IPS-11a (cell line): ENCODE results near the gene CARMIL1.

Experiments
- H3K4me3 ChIP-seq: one replicate; pipeline ENCODE4 v1.5.1; 2013; ENCODE audit warnings: low read depth, low read length, control low read depth

CARMIL1 gene

DNA sequence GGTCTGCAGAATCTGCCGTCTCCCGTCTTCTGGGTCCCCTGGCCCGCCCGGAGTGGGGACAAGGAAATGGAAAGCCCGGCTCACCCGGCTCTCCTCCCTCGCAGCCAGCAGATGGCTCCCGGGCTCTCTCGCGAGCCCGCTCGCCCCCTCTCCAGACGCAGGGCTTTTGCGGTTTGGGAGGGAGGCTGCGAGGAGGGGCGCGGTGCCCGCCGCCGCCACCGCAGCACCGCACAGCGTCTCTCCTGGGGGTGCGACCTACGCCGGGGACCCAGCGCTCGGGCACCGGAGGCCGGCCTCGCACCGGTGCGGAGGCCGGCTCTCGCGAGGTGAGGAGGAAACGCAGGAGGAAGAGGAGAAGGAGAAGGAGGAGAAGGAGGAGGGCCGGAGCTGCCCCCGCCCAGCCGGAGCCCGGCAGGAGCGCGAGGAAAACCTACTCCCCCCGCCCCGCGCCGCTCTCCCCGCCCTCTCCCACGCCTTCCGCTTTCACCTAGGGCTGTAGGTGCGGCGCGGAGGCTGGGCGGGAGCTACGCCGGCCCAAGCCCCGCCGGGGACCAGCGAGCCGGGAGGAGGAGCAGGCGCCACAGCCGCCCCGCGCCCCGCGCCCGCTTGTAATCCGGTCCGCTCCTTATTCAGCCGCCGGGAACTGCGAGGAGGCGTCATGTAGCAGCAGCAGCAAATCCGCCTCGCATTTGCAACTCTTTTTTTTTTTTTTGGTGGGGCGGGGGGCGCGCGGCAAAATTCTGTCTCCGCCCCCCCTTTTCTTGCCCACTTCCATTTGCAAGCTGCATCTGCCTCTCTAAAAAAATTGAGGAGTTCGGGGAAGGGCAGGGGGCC lies at the start of gene CARMIL1:
Gene CARMIL1, plus strand, starts transcription at position 461 of the 834 bp plus-strand sequence. CDS start 422 bp downstream, outside the sequence.
- H3K4me3 ChIP-seq, result peak within 1 kb of the TSS; percentile 87

GRCh38 chr6:25229671-25230321 lies 49.4 kb upstream of the CARMIL1 start:
- H3K4me3 ChIP-seq, result no peak overlapping the region

- no peak overlapping the region for H3K4me3 ChIP-seq
These were observed 46.7 kb upstream of the CARMIL1 start for GRCh38 chr6:25232479-25232878.

GRCh38 chr6:25233226-25233625 lies 45.9 kb upstream of the CARMIL1 start:
- no peak overlapping the region for H3K4me3 ChIP-seq

GRCh38 chr6:25237579-25237978 lies 41.6 kb upstream of the CARMIL1 start:
- no peak overlapping the region for H3K4me3 ChIP-seq

DNA sequence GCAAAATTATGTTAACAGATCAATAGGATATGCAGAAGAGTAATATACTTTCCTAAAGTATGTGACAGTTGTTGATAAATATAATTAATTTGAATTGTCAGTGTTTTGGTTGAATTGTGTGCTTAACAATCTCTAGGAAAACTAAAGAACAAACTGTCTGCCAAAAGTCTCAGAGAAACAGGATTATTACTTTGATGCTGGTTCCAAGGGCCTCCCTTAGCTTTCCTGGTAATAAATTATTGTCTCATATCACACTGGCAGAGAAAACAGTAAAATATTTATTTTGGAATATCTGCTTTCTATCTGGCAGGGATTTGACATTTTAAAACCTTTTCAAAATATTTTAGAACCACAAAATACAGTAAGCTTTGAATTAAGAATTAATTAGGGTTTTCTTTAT lies 40.1 kb upstream of the CARMIL1 start:
- no peak overlapping the region for H3K4me3 ChIP-seq

GRCh38 chr6:25239498-25239897 lies 39.7 kb upstream of the CARMIL1 start:
- no peak overlapping the region for H3K4me3 ChIP-seq

- H3K4me3 ChIP-seq, result no peak overlapping the region
These were observed 36.6 kb upstream of the CARMIL1 start for GRCh38 chr6:25242567-25242966.

GRCh38 chr6:25244865-25245264 lies 34.3 kb upstream of the CARMIL1 start:
- no peak overlapping the region for H3K4me3 ChIP-seq

GRCh38 chr6:25248123-25248522 lies 31.1 kb upstream of the CARMIL1 start:
- no peak overlapping the region for H3K4me3 ChIP-seq

DNA sequence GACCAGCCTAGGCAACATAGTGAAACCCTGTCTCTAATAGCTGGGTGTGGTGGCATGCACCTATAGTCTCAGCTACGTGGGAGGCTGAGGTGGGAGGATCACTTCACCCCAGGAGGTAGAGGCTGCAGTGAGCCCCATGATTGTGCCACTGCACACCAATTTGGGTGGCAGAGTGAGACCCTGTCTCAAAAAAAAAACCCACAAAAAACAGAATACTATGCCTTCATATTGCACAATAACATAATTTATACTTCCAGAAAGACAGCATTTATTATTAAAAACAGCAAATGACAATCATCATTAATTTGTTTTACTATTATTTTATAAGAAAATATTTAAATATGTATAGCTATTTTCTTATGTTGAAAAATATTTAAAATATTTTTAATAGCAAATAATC lies 30.0 kb upstream of the CARMIL1 start:
- H3K4me3 ChIP-seq, result no peak overlapping the region

- no peak overlapping the region for H3K4me3 ChIP-seq
These were observed 28.3 kb upstream of the CARMIL1 start for GRCh38 chr6:25250878-25251277.

GRCh38 chr6:25251426-25251825 lies 27.7 kb upstream of the CARMIL1 start:
- H3K4me3 ChIP-seq, result no peak overlapping the region

DNA sequence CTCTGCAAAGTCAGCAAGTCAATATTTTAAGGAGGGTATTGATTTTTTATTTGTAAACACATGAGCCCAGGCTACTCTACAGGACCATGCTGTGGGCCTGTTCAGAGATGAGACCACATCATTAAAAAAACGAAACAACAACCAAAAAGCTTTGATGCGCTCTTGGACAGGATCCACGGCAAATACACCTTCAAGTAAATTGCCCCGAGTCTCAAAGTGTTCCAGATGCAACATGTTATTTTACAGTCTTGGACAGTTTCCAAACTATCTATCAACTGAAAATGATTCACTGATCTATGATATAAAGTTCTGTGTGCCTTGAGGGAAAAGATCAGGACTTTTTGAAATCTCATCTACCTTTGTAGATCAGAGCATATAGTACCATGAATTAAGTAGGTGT lies 25.8 kb upstream of the CARMIL1 start:
- H3K4me3 ChIP-seq, result no peak overlapping the region

DNA sequence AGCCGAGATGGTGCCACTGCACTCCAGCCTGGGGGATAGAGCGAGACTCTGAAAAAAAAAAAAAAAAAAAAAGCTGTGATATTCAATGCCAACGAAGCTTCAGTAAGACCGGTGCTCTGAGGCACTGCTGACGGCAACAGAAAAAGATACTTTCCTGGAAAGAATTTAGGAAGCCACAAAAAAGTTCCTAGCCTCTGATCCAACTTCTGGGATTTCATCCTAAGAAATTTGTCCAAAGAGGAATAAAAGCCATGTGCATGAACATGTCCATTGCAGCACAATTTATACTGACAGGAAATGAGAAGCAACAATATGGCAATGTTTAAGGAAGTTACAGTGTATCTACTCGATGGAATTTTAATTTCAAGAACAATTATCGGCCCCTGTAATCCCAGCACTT lies 24.5 kb upstream of the CARMIL1 start:
- H3K4me3 ChIP-seq, result no peak overlapping the region

- H3K4me3 ChIP-seq, result no peak overlapping the region
These were observed 21.4 kb upstream of the CARMIL1 start for GRCh38 chr6:25257686-25258348.

DNA sequence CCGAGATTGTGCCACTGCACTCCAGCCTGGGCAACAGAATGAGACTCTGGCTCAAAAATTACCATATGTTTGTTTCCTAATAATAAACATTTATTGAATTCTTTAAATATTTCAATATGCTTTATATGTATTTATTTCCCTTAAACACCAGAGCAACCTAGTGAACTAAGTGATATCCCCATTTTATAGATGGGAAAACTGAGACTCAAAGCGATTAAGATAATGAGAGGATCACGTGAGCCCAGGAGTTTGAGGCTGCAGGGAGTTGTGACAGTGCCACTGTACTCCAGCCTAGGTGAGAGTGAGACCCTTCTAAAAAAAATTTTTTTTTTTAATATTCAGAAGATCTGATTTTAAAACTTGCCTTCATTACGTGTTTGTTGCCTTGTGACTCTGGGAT lies 19.4 kb upstream of the CARMIL1 start:
- H3K4me3 ChIP-seq, result no peak overlapping the region

DNA sequence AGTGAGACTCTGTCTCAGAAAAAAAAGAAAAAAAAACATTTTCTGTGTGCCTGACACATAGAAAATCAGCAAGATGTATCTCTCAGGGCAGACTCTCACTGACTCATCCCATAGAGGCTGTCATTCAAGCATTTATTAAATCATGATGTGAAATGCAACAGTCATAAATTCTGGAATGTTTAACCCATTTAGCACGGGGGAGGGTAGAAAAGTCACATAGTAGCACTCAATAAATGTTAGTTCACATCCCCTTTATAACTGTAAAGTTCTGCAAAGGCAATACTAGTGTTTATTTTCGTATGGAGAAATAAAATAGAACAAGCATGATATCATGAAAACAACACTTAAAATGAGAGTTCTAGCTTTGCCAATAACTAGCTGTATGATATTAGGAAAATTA lies 15.5 kb upstream of the CARMIL1 start:
- H3K4me3 ChIP-seq, result no peak overlapping the region

DNA sequence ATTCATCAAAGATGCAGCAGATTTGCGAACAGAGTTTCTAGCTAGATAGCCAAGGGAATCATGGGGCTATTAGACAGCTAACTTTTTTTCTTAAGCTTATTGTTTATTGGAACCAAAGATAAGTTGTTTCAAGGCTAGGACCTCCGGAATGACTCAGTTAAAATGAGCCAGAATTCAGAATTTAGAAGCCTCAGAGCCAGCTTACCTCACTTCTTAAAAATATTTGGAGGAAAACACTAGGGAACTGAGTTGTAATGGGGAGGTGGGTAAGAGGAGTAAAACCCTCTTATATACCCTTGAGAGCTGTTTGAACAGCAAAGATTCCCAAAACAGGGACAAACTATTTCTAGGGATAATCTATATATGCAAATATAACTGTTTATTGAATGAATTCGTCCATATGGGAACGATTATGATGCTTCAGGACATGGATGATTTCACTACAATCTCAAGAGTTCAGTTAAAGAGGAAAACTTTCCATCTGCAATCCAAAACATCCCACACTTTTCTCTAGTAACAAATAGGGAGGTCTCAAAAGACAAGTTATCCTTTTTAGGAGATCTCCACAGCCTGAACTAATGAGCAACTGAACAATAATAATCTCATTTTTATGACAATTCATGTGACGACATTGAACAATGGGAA lies 12.6 kb upstream of the CARMIL1 start:
- H3K4me3 ChIP-seq, result no peak overlapping the region

GRCh38 chr6:25267662-25268061 lies 11.5 kb upstream of the CARMIL1 start:
- H3K4me3 ChIP-seq, result no peak overlapping the region

DNA sequence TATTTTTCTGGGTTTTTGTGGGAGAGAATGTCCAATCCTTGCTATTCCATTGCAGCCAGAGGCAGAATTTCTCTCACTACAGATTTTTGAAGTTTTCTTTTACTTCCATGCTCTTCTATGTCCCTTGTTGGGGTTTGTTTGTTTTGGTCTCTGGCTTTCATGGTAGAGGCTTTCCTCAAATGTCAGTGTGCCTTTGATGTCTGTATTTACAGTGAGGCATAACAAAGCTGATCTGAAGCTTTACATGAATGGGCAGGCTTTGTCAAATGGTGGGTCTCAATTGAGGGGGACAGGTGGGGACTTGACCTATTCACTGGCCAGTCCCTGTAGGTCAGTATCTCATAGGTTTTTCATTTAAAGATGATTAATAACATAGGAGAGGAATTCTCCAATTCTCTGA lies 8.6 kb upstream of the CARMIL1 start:
- H3K4me3 ChIP-seq, result no peak overlapping the region
